HG02759 (cell line): ENCODE data around the gene DUSP8.

Source experiments
- ATAC-seq: cut with Tn5 transposase; IDR thresholded peaks from one replicate; pipeline ENCODE4 v1.9.1; 2021; ENCODE audit warnings: mild to moderate bottlenecking, moderate library complexity; ENCODE audit not compliant: unreplicated experiment

DUSP8 gene

GRCh38 chr11:1556278-1556902 is 15.7 kb downstream of the DUSP8 start:
- no peak for ATAC-seq

DNA sequence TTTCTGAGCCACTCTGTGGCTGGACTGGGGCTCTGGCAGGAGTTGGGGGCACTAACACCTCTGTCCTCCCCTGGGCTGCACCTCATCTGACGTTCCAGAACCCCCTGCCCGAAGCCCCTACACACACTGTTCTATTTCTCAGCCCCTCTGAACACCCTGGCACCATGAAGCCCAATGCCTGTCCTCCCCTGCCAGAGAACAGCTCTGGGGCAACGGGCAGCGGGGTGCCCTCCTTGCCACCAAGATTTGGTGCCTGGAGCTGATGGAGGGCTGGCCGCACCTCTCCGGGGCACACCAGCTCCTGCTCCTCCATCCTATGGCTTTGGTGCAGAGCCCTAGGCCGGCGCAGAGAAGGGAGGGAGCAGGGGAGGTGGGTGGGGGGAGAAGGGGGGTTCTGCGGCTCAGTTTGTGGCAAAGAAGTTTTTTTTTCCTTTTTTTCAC is 16.3 kb downstream of the DUSP8 start:
- no peak for ATAC-seq

DNA sequence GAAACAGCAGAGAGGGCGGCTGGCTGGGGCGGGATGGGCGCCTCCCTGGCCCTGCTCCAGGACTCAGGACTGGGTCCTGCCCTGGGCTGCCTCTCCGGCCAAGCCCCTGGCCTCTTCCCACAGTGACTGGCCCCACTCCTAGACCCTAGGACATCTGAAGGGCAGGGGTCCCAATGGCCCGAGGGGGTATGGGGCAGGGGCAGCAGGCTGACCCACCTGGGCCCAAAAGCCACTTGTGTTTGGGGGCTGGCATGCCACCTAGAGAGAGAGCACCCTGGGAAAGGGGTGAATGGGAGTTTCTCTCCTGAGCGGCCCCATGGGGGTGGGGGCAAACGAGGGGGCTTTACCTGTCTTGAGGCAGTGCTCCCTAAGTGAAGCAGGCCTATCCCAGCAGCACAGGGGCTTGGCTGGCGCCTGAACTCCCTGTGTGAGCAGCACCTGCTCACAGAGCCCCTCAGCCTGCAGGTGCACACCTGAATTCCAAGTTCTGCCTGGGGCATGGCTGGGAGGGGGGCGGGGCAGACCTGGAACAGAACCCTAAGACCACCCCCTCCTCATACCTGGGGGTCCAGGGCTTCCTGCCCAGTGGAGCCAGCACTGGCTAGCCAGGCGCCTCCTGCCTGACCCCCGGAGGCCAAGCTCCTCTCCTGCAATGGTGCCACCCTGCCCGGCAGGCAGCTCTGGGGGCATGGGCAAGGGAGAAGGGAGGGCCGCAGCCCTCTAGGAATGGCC is 16.9 kb downstream of the DUSP8 start:
- ATAC-seq, result no peak

GRCh38 chr11:1553808-1554594 is 18.1 kb downstream of the DUSP8 start:
- no peak for ATAC-seq

GRCh38 chr11:1549338-1550330 is 22.4 kb downstream of the DUSP8 start:
- ATAC-seq, result no peak

GRCh38 chr11:1548221-1549070 is 23.6 kb downstream of the DUSP8 start:
- ATAC-seq, result no peak

DNA sequence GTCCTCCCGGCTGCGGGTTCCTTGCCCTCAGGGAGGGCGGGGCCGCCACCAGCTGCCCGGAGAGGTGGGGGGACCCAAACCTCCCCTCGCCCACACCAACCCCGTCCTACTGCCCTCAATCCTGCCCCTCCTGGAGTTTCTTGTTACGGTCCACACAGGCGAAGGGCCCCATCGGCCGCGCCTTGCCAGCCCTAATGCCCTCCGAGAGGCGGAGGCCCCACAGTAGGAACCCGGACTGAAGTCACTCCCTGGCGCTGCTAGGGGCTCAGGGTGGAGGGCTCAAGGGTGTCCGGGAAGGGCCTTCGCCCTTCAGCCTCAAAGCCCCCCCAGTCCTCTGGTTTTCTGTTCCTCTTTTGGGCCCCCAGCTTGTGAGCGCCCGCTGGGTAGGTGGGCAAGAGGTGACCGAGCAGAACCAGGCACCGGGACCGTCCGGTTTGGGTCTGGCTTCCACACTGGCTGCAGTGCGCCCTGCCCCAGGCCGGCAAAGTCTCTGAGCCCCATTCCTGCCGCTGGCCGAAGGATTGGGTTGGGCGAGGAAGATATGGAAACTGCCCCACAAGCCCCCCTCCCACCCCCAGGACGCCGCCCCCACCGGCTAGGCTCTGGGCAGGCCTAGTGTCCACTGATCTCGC is 24.5 kb downstream of the DUSP8 start:
- ATAC-seq, result no peak

DNA sequence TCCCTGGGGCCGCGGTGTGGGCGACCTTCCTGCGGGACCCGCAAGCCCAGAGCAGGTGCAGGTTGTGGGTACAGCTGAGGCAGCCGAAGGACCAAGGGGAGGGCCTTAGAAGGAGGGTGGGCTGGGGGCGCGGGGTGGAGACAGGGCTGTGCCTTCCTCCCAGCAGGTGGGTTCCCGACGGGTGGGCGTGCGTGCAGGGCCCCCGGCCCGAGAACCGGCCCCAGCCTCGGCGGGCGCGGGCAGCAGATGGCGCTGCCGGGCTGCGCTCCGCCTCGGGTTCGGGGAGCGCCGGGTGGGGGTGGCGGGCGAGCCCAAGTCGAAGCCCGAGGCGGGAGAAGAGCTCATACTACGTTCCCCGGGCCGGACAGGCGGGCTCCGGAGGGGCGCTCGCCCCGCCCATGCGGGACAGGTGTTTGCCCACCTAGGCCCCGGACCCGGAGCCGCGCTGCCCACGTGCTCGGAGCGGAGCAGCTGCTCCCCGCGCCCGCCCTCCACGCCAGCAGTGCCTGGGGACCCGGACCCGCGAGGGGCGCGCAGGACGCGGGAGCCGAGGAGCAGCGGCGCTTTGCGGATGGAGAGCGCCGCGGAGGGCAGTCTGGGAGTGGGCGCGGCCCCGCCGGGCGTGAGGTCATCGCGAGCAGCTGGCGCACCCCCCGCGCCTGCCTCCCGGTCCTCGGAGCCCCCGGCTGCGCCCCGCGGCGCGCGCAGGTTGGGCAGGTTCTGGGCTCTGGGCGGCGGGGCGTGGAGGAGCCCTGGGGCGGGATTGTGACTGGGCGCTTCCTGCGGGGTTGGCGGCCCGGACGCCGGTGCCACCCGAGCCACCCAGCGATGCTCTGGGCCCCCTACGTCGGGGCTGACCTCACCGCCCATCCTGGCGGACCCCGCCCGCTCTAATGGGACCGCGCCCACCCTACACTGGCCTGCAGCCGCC is 25.3 kb downstream of the DUSP8 start:
- ATAC-seq, result no peak

DNA sequence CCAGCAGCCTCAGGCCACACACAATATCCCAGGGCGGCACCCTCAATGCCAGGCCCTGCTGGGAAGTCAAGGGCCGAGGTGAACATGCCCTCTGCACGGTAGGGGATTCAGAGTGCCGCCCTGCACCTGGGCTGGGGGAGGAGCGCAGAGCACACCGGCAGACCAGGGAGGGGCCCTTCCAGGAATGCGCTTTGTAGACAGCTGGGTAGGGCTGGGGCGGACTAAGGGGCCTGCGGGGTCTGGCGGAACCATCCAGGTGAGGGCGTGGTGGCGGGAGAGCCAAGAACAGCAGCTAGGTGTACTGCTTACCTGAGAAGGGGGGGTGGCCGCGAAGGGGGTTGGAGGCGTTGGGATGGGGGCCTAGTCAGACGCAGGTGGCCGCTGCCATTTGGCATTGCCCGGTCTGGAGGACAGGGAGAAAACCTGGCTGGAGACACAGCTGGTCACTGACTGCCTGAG is 26.0 kb downstream of the DUSP8 start:
- ATAC-seq, result no peak

DNA sequence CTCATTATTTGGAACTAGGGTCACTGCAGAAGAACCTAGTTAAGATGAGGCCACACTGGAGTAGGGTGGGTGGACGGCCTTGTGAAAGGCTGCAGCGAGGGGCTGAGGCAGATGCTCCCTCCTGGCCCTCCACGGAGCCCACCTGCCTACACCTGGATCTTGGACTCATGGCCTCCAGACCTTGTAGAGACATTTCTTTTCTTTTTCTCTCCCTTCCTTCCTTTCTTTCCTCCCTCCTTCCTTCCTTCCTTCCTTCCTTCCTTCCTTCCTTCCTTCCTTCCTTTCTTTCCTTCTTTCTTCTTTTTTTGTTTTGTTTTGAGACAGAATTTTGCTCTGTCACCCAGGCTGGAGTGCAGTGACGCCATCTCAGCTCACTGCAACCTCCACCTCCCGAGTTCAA is 26.6 kb downstream of the DUSP8 start:
- ATAC-seq, result no peak

DNA sequence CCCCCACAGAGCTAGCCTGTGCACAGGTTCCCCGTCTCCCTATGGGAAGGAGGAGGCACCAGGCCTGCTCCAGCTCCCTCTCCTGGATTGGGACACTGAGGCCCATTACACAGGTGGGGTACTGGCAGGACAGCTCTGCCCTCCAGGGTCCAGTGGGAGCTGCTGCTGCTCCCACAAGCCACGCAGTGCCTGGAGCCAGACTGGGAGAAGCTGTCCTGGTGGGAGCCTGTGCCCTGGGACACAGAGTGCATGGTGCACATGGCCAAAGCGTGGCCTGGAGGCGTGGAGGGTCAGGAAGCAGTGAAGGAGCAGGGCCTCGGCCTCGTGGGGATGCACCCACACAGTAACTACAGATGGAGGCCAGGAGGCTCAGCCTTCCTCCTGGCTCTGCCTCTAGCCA is 27.5 kb downstream of the DUSP8 start:
- no peak for ATAC-seq

- ATAC-seq, result no peak
Measured at GRCh38 chr11:1543606-1544263, 28.3 kb downstream of the DUSP8 start.

DNA sequence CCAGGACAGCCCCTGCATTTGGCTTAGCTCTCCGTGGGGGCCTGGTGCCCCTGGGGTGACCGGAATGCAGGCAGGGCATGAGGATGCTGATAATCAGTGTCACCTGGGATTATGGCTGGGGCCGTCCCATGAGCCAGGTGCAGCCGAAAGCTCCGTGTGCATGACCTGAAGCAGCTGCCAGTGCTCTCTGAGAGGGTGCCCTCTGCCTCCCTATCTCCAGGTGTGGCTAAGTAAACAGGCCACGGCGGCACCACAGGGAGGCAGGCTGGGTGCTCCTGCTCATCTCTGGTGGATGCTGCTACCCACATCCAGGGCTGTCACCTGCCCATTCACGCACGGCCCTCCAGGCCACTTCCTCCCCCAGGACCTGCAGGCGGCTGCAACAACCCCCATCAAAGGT is 29.8 kb downstream of the DUSP8 start:
- ATAC-seq, result no peak

GRCh38 chr11:1541474-1542204 is 30.4 kb downstream of the DUSP8 start:
- ATAC-seq, result no peak

- no peak for ATAC-seq
Measured at GRCh38 chr11:1540074-1540473, 32.0 kb downstream of the DUSP8 start.

- no peak for ATAC-seq
Measured at GRCh38 chr11:1538153-1538552, 33.9 kb downstream of the DUSP8 start.
